ENCODE data around the gene MFSD1.
A peak's percentile ranks its signal among the peaks of the same experiment; 100 is the strongest.

MFSD1 gene, protein sequence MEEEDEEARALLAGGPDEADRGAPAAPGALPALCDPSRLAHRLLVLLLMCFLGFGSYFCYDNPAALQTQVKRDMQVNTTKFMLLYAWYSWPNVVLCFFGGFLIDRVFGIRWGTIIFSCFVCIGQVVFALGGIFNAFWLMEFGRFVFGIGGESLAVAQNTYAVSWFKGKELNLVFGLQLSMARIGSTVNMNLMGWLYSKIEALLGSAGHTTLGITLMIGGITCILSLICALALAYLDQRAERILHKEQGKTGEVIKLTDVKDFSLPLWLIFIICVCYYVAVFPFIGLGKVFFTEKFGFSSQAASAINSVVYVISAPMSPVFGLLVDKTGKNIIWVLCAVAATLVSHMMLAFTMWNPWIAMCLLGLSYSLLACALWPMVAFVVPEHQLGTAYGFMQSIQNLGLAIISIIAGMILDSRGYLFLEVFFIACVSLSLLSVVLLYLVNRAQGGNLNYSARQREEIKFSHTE

GRCh38 chr3:158801696-158802408 lies at the start of gene MFSD1:
Gene MFSD1, plus strand, starts transcription at chr3:158802054. Its CDS starts 99 bp downstream, at chr3:158802153.
- peak; percentile 87 for DNase-seq (ENCODE audit: extremely low spot score, insufficient read length, low read depth)
- peak; percentile 88 for FAIRE-seq

DNA sequence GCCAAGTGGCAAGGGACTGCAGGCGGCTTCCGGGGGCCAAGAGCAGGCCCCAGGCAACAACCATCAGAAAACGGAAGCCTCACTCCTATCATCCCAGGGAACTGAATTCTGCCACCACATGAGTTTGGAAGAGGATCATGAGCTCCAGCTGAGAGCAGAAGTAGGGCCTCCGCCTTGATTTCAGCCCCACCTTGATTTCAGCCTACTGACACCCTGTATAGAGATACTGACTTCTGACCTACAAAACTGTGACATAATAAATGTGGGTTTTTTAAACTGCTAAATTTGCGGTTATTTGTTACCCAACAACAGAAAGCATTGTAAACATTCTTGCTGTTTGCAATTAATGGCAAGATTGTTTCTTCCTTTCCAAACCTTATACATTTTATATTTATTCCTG lies 48.0 kb upstream of the MFSD1 start:
- DNase-seq (ENCODE audit: extremely low spot score, insufficient read length, low read depth) (no peak), FAIRE-seq (no peak)

- no peak for DNase-seq (ENCODE audit: extremely low spot score, insufficient read length, low read depth)
- FAIRE-seq, result no peak
Measured at GRCh38 chr3:158755421-158755820, 46.4 kb upstream of the MFSD1 start.

GRCh38 chr3:158761350-158761749 lies 40.5 kb upstream of the MFSD1 start:
- DNase-seq (ENCODE audit: extremely low spot score, insufficient read length, low read depth) (no peak), FAIRE-seq (no peak)

DNA sequence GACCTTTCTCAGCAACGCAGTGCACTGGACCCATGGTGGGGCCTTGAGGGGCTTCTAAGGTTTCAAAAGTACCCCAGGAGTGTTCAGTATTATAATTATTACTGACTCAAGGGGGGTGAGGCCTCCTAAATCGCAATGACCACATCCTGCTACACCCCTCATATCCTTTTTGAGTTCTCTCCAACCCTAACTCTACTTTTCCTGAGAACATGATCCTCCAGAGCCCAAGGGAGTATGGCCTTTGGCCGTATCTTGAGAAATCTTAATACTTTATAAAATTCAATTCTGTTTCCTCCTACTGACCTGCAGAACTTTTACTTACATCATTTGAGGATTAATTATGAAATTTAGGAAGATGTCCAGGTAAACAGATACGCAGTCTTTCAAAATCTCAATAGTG lies 39.2 kb upstream of the MFSD1 start:
- no peak for DNase-seq (ENCODE audit: extremely low spot score, insufficient read length, low read depth)
- no peak for FAIRE-seq

GRCh38 chr3:158763421-158763820 lies 38.4 kb upstream of the MFSD1 start:
- DNase-seq (ENCODE audit: extremely low spot score, insufficient read length, low read depth) (no peak), FAIRE-seq (no peak)

- DNase-seq (ENCODE audit: extremely low spot score, insufficient read length, low read depth) (no peak), FAIRE-seq (no peak)
Measured at GRCh38 chr3:158765518-158766205, 36.2 kb upstream of the MFSD1 start.

- FAIRE-seq, result no peak
Measured at GRCh38 chr3:158766364-158766763, 35.5 kb upstream of the MFSD1 start.

GRCh38 chr3:158768361-158768787 lies 33.5 kb upstream of the MFSD1 start:
- FAIRE-seq, result no peak
- no peak for DNase-seq (ENCODE audit: extremely low spot score, insufficient read length, low read depth)

More at GRCh38 chr3:158766364-158766763, 35.5 kb upstream of the MFSD1 start:
- no peak for DNase-seq (ENCODE audit: extremely low spot score, insufficient read length, low read depth)

DNA sequence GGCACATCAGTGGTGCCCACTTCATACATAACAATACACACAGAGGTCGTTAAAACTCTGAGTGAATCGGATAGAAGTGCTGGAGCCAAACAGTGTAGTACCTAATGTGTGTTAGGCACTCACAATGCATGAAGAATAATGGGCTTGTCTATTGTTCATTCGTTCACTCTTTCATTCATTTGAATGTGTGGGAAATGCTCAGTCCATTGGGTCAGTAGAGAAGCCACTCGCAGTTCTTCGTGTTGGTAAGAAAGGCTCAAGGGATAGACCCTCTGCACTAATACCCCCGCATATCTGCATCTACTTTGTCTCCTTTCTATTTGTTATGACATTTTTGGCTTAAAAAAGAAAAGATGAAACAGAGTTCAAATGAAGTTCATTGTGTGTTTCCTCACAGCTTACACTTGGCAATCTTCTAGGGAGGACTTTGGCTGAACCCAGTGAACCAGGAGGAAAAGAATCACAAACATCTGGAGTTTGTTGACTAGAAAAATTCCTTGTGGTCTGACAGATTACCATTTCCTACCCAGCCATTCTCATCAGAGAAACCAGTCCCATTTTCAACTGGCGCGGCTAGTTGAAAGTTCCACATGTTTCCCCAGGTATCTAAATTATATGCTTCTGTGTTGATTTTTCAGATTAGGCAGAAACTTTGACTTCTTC lies 32.8 kb upstream of the MFSD1 start:
- FAIRE-seq, result no peak
- DNase-seq (ENCODE audit: extremely low spot score, insufficient read length, low read depth), result no peak

GRCh38 chr3:158769549-158769948 lies 32.3 kb upstream of the MFSD1 start:
- DNase-seq (ENCODE audit: extremely low spot score, insufficient read length, low read depth), result no peak
- no peak for FAIRE-seq

DNA sequence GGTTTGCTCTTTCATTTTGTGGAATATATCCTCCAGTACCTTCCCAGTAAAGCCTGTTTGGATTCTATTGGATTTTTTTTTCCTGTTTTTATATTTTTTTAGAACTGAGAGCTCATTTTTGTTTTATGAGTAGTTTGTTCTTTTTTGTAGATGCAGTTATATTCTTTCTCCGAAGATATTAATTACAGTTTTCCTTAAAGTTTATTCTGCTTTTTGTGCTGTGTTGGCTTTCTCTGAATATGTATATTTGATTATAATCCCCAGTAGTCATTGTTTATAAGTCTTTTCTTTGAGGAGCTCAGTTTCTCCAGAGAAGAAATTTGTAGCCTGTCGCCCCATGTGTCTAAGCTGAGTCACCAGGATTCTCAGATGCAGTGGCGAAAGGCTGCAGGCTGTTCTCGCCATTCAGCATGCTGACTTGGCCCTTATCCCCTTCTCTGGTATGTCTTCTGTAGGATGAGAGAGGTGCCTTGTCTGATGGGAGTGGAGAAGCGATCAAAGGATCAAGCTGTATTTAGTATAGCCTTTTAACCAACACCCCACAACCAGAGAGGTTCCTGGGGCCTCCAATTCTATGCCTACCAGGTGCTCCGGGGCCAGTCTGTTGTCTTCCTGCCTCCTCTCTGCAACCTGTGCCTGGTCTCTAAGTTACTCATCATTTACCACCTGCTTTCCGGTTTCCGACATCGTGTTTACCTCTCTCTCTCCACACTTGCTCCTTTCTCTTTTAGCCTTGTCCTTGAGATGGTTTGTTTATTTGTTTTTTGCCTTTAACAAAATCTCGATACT lies 31.7 kb upstream of the MFSD1 start:
- FAIRE-seq, result no peak

DNA sequence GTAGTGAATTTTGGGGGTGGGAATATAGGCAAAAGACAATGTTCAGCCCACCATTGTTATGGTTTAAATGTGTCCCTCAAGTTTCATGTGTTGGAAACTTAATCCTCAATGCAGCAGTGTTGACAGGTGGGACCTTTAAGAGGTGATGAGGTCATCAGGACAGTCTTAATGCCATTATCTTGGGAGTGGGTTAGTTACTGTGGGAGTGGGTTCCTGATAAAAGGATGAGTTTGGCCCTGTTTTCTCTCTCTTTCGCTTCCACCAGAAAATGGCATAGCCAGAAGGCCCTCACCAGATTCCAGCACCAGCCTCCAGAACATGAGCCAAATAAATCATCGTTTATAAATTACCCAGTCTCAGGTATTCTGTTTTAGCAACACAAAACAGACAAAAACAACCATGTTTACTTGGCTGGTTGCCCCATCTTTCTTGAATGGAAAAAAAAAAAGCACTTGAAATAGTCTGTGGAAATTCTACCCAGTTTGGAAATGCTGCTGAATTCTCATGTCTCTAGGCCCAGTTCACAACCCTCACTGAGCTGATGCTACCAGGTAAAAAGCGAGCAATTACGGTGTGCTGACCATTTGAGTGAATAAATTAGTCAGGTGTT lies 31.0 kb upstream of the MFSD1 start:
- FAIRE-seq (no peak), DNase-seq (ENCODE audit: extremely low spot score, insufficient read length, low read depth) (no peak)

More for the DNA sequence above, 31.7 kb upstream of the MFSD1 start:
- DNase-seq (ENCODE audit: extremely low spot score, insufficient read length, low read depth), result no peak

DNA sequence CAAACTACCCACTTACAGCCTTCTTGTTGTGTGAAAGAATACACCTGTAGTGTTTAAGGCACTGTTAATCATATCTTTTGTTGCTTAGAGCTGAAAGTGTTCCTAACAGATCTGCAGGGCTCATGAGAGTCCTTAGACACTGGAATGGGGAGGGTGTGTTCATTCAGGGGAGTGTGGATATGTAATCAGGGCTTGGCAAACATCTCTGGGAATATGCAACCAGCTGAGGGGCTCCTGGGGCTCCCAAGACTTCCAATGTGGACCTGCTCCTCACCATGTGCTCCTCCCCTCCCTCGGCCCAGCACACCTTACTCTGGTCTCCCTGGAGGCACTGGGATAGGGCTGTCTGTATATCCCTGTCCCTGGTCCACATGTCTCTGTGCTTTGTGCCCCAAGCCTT lies 30.3 kb upstream of the MFSD1 start:
- FAIRE-seq (no peak), DNase-seq (ENCODE audit: extremely low spot score, insufficient read length, low read depth) (no peak)

GRCh38 chr3:158771982-158772381 lies 29.9 kb upstream of the MFSD1 start:
- DNase-seq (ENCODE audit: extremely low spot score, insufficient read length, low read depth) (no peak), FAIRE-seq (no peak)

DNA sequence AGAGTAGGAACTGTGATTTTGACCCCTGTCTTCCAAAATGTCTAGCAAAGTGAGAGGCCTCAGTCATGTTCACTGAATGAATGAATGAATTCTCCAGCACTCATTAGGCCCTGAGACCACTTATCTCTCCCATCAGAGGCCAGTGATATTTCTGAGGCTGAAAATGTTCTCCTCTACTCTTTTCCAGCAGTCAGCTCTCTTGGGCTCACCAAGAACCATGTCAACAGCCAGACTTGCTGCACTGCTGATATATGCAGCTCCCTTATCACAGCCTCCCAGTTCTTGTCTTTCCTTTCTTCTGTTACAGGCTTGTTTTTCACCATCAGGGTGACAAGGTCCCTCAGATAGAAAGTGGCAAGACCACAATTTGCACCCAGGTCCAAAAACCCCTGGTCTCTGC lies 28.7 kb upstream of the MFSD1 start:
- DNase-seq (ENCODE audit: extremely low spot score, insufficient read length, low read depth) (no peak), FAIRE-seq (no peak)

DNA sequence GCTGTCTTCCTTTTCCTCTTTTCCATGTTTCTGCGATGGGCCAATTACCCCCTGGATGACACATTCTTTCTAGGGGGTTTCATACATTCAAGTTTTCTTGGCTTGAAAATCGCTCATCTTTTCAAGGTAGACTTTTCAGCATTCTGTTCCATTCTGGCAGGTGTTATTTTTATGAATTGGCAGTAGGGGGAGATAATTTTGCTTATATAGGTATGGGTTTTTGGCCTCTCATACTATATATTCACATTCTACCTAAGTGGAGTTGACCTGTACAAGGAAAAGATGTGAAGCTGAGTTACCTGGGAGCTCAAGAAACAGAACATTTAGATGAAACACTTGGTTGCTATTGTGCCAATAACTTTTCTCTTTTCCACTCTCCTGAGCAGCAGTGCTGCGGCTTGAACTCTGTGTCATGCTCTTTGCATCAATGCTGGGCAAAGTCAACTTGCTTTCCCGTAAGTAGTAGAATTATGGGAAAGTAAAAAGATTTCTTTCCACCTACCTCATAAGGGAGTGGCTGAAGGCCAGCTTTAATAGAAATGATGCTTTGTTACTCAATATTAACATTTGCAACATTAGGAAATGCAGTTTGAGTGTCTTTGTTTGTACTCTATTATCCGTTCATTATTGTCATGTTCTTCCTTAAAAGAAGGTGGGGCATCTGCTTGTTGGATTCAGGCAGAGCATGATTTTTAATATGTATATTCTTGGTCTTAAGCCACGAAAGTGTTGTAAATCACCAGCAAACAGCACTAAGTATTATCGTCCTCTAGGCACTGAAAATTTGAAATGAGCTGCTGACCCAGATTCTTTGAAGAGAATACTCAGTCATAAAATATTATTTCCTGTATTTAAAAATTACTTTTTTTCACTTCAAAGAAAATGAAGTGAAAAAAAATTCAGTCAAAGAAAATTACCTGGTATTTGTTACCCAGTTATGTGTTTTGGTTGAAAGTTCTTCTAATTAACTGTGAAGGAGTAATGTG lies 27.7 kb upstream of the MFSD1 start:
- FAIRE-seq (no peak), DNase-seq (ENCODE audit: extremely low spot score, insufficient read length, low read depth) (no peak)

GRCh38 chr3:158774965-158775364 lies 26.9 kb upstream of the MFSD1 start:
- FAIRE-seq, result no peak
- no peak for DNase-seq (ENCODE audit: extremely low spot score, insufficient read length, low read depth)

Data from GM18507 (cell line).